ENCODE data around the gene STK39.

The STK39 gene

DNA sequence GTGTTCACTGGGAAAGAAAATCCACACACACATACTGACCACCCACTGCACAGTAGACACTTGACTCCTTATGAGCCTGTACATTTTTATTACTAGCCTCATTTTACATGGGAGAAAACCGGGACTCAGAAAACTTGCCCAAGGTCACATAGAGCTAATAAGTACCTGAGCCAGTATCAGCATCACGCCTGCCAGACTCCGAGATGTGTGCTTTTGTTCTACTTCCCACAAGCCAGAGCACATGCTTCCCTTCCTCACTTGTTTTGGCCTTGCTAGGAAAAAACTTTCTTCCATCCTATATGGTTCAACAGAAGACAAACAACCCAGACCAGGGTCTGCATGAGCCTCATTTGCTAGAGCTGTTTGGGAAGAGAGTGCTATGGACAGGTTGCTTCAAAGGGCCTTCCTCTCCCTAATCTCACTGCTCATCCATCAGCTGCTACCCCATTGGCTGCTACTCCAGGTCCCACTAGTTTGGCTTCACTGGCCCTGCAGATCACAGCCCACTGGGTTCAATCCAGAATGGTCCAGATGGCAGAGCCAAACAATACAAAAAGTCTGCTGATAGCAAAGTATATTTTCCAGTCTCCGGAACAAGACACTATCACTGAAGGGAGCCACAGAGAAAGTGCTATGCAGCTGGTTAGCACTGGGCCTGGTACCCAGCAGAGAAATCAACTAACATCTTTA is 63.9 kb downstream of the STK39 start:
- DNase-seq (ENCODE audit: low read depth): no peak

DNA sequence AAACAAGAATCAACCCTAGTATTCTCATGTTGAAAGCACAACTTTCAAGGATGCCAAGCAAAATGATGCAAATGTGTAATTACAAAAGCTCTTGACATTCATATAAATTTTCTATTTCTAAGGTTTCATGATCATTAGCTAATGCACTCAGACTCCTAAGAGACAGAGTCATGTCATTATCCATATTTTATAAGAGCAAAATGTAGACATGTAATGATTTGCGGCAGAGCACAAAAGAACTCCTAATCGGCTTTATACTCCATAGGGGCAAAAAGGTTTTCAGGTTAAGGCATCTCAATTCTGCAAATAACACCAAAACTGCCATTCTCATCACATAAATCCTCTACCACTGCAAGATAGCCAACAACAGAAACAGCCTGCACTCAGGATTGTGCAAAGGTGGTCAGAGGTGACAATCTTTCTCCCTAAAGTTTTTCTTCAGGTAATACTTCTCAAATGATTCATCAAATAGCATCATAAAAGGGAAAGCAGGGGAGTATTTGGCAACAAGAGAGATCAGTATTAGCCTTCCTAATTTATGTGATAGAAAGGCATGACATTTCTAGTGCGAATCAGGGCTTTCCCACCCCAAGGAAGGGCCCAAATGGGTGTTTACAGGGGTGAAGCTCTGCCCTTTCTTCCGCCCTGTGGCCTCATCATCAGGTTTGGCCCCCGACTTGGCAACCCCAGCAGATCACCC is 64.7 kb downstream of the STK39 start:
- DNase-seq (ENCODE audit: low read depth): no peak

DNA sequence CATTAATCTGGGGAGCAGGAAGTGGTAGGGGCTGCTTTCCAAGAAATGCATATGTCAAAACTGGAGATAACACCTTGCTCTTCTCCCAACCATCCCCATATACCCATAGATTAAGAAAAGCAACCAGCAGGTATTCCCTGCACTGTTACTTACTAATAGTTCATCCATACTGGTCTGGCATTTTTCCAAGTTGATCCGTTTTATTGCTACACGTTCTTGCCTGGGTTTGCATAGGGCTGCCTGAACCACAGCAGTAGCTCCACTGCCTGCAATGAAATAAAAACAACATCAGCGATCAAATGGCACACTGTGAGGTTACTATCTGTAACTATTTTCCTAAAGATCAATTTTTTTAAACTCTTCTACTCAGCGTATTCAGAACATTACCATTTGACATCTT is 65.6 kb downstream of the STK39 start:
- DNase-seq (ENCODE audit: low read depth): no peak

DNA sequence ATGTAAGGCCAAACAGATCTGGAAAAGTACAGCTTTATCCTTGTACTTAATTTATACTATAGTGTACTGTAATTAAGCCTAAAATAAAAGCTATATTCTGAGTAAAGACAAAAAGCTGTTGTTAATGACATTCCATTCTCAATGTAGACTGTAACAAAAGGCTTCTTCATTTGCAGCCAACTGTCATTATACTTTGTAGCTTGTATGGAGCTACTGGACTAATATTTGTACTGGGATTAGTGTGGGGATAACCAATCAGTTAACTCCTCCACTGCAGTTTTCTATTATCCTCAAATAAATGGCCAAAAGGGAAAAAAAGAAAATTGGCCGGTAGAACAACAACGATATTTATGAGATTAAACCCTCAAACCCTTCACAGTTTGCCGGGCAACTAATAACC is 66.5 kb downstream of the STK39 start:
- no peak for DNase-seq (ENCODE audit: low read depth)

DNA sequence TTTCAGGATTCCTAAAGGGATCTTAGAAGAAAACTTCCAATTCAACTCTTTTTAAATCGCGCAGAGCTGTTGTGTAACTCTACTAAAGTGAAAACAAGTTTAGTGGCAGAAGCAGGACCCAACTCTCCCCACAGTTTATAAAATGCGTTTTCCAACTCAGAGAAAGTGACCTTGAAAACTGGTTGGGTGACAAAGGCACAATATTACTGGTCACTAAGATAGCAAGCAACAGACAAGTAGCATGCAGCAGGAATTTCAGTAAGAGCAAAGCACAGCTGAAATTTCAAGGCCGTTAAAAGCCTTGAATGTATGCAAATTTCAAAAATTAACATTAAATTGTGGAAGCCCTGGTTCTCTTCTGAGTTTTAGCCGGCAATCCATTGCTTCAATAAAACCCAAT is 66.9 kb downstream of the STK39 start:
- no peak for DNase-seq (ENCODE audit: low read depth)

DNA sequence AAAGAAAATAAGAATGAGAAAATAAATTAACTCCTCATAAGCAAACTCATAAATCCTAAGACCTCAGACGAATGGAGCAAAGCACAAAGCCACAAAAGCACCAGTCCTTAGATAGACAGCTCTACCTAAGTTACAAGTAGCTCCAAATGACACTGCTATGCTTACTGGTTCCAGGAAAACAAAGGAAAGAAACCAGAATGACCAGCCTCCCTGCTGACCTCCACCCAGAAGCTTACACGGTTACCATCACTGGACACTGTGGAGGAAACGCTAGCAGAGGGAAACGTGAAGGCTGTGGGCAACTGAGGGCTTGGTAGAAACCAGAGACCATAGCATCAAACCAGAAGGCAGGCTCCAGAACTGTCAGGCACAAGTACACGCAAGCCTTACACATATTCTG is 67.8 kb downstream of the STK39 start:
- no peak for DNase-seq (ENCODE audit: low read depth)

DNA sequence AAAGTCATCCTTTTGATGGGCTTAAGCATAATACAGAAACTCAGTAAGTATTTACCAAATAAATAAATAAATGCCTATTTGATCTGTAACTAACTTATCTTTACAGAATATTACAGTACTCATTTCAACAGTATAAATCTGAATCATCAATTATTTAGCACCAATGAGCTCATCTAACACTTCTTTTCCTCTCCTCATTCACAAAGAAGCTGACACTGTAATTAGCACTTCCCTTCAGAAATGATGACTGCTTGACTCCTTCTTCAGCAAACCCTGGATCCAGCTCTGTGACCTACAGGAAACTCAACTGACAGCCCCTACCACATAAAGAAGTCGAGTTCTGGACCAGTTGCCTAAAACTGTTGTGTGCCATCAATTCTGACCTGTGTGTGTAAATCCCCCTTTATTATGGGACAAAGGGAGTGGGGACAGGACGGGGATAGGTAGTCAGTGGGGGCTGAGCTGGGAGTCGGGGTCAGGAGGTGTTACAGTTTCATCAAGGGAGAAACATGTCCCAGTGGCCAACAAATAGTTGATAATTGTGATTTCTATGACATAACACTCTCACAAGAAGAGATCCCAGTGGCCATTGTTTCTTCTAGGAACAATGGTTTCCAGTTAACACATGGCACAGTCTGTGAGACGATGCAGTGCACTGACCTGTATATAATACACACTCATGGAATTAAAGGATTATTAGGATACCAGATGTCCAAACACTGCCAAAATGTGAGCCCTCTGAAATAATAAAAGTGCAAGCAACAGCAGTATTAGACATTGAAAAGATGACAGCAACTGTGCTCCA is 68.7 kb downstream of the STK39 start:
- no peak for DNase-seq (ENCODE audit: low read depth)

GRCh38 chr2:168176402-168176801 is 71.0 kb downstream of the STK39 start:
- DNase-seq (ENCODE audit: low read depth): no peak

DNA sequence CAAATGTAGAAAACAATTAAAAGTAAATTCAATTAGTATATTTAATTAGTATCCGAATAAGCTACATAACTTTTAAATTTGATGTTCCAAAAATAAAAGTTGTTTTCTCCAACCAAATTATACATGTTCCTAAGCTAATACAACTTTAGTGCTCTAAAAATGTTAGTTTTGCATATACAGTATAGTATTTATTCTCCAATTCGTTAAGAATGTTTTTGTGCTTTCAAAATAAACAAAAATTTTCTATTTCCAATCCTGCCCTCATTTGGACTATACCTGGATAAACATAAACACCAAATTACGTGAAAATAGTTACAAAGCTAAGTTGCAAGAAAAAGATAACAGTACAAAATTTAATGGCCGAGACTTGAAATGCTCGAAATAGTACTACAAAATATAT is 71.9 kb downstream of the STK39 start:
- DNase-seq (ENCODE audit: low read depth): no peak

- no peak for DNase-seq (ENCODE audit: low read depth)
These were observed 72.6 kb downstream of the STK39 start for GRCh38 chr2:168174756-168175155.

DNA sequence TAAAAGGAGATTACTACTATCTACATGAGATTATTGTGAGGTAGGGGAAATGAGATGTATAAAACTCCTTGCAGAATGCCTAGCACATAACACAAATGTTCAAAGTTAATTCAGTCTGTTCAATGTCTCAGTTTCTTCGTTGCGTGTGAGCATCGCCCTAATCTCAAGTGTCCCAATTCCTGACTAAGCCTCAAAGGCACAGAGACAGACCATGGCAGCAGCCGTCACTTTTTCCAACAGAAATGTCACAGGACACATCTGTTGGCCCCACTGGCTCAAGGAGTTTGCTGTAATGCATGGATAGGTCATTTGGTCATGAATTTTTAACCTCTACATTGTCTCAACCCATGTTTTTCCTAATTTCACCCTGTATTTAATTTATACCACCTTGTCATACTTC is 75.3 kb downstream of the STK39 start:
- no peak for DNase-seq (ENCODE audit: low read depth)

GRCh38 chr2:168171059-168171762 is 76.2 kb downstream of the STK39 start:
- DNase-seq (ENCODE audit: low read depth): no peak

GRCh38 chr2:168169097-168169745 is 78.2 kb downstream of the STK39 start:
- DNase-seq (ENCODE audit: low read depth): no peak

GRCh38 chr2:168167511-168168263 is 79.7 kb downstream of the STK39 start:
- DNase-seq (ENCODE audit: low read depth): no peak

DNA sequence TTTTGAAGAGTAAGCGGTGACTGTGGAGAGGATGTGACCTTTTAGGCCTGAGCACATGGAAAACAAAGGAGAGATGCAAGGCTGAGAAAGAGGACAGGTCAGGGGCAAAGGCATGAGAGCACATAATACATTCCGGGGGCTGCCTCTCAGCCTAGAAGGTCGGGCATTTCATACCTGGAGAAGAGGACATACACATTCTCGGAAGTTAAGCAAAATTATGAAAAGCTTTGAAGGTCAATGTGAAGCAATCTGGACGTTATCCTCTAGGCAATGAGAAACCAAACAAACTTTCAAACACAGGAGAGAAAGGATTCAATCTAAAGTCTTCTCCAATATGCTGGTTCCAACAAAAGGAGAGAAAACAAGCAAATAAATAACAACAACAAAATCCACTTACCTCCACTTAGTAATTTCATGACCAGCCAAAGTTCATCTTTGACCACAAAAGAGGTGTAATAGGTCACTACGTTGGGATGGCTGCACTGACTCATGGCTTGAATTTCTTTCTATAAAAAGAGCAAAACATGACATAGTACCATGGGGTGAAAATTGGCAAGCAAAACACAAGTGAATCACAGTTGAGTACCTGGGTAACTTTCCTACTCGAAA is 80.4 kb downstream of the STK39 start:
- no peak for DNase-seq (ENCODE audit: low read depth)

GRCh38 chr2:168165985-168166901 is 81.2 kb downstream of the STK39 start:
- no peak for DNase-seq (ENCODE audit: low read depth)

GRCh38 chr2:168165397-168165796 is 82.0 kb downstream of the STK39 start:
- no peak for DNase-seq (ENCODE audit: low read depth)

DNA sequence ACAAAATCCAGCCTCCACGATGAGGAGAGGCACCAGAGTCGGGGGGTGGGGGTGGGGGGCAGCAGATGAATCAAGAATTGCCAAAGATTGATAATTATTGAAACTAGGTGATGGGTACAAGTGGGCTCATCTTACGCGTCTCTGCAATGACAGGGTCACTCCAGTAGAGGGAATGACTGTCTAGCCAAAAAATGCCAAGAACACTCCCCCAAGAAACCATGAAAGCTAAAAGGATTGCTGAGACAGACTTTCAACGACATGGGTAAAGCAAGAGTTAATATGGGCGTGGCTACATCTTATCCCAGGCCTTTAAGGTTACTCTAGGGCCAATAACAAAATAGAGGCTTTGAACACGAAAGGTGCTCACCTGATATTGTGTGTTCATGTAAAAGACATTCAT is 86.5 kb downstream of the STK39 start:
- DNase-seq (ENCODE audit: low read depth): no peak

GRCh38 chr2:168159754-168160585 is 87.4 kb downstream of the STK39 start:
- no peak for DNase-seq (ENCODE audit: low read depth)
